Activated naive CD4-positive, alpha-beta T cell (primary cell): ENCODE measurements around the gene ADAM15.
A peak's percentile ranks its signal among the peaks of the same experiment; 100 is the strongest.

Source experiments
- DNase-seq, 4 experiments: peaks; one replicate each; lab custom pipeline; 2025; lab: John Stamatoyannopoulos, UW

The ADAM15 gene

DNA sequence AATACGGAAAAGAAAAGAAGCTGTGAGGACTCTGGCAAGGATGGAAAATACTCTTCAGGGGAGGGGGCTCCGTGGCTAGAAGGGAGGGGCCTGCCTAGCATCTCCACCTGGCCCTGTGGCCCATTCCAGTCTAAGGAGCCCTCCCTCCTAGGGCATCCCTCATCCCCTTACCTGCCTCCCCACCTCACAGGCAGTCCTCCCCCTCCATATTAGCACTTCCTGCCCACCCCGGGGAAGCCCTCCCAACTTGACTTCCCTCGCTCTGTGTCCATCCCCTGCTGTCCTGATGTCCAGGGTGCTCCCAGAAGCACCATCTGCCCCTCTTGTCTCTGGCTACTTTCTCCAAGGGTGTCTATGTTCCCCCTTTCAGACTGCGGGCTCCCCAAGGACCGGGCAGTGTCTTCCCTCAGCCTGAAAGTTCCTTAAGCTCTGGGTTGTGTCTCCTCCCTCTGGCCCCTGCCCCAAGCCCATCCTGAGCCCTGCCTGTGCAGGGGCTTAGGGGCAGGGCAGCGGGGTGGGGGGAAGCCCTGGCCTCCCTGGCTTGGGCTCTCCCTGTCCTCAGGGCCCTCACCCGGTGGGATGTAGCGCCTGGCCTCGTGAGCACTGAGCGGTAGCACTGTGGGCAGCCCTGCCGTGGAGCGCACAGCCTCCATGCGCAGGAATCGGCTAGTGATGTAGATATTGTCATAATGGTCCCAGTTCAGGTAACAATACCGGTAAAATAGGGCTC is 21.4 kb upstream of the ADAM15 start:
- DNase-seq: no peak

DNA sequence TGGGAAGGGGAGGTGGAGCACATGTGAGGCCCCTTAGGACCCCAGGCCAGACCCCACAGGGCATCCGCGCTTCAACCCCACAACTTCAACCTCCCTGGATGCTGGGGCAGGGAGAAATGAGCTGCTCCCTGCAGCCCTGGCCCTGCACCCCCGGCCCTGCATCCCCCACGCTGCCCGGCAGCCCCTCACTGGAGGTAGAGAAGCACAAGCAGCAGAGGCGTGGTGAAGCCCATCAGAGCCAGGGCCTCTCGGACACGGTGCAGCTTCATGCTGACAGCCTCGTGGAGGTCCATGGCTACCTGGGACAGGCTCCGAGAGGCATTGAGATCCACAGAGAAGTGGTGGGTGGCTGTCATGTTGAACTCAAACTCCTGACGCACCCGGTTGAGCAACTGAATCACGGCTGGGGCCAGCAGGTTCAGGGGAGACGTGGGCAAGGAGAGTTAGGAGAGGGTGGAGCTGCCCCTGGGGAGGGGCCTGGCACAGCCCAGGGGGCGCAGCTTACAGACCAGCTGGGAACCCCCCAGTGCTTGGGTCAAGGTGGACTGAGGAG is 20.8 kb upstream of the ADAM15 start:
- DNase-seq: no peak

DNA sequence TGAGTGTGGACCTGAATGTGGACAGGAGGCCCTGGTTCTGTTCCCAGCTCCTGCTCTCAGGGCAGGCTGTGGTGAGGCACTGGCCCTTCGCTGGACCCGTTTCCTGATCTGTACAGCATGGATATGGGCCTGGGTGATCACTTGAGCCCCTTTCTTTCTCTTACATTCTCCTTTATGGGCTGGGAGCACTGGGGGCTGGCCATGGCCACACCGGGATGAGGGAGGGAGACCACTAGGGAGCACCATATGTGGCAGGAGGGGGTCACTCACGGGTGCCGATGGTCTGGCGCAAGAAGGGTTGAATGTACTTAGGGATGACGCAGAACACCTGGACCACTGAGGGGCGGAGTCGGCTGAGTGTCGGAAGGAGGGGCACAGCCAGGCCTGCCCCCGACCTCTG is 20.2 kb upstream of the ADAM15 start:
- no peak for DNase-seq

DNA sequence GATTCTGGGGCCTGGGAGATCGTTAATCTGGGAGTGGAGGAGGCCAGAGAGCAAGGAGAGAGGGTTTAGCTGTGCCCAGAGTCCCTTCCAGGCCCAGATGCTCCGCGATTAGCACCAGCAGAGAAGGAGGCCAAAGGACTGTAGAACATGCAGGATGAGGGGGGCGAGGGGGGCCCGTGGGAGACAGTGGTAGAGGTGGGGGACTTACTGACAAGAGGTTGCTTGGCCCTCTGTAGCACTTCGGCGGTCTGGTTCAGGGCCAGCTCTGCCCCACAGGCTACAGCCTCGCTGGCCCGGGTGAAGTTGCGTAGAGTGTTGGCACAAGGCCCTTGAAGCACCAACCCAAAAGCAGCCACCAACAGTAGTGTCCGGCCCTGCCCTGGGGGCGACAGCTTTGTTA is 18.2 kb upstream of the ADAM15 start:
- no peak for DNase-seq

DNA sequence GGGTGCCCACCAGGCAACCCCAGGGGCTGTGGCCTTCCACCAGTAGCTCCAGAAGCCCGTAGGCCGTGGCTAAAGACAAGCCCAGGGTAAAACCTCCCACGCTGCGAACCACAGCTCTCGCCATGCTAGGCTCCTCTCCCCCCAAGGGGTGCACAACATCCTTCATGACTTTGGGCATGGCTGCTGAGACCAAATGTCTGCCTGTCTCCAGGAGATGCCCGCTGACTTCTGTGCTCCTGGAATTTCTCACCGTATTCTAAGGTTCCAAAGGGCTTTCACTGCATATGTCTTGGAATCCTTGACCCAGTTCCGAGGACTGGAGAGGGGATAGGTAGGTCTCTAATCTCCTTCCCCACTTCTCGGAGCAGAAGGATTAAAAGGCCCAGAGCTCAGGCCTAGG is 17.6 kb upstream of the ADAM15 start, which contains the start of the genes DCST1 and DCST2:
Gene DCST1, plus strand, starts transcription at position 301 of the 400 bp plus-strand sequence. CDS start 213 bp downstream, outside the sequence.
Gene DCST2, minus strand, starts transcription at position 258 of the 400 bp plus-strand sequence. Its CDS starts 80 bp downstream, at position 178.
- DNase-seq: no peak

DNA sequence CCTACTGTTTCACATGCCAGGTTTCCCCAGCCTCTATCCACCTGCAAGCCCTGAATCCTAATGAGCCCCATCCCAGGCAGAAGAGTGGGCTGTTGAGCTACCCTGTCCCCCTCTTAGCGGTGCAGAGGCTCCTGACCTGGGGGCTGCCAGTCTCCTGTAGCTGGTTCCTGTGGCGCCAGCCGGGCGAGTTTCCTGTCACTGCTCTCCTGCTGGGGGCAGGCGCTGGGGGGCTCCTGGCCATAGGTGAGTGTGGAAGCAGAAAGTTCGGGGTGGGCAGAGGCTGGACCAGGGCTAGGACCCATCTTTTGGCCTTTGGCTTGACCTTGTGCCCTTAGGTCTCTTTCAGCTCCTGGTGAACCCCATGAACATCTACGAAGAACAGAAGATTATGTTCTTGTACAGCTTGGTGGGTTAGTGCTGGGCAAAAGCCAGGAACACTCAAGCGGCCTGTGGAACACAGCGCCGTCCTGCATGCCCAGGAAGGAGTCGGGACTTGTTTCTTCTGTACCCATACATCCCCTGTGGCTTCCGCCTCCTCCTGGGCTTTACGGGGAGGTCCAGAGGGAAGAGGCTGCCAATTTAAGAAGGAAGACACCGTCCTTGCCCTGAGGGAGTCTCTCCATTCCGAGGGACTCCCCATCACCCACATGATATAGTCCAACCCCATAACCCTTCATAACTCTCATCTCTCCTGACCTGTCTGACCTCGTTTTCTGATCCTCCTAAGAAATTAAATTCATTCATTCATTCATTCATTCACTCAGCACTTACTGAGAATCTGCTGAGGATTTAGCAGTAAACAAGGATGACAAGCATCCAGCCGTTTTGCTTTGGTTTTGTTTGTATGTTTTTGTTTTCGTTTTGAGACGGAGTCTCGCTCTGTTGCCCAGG is 16.6 kb upstream of the ADAM15 start:
- DNase-seq: no peak

DNA sequence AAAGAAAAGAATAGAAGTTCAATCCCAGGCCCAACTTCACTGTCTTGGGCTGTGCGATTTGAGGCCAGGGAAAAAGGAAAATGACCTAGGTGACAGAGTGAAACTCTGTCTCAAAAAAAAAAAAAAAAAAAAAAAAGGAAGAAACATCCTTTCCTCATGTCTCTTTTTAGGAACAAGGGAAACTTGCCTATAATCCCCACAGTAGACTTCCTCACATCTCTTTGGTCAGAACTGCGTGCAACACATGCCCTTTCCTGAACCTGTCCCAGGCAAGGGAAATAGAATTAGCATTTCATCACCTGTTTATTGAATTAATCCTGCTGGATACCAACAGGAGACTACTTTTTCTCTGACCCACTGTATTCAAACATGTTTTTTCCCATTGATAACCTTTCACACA is 15.2 kb upstream of the ADAM15 start:
- no peak for DNase-seq

DNA sequence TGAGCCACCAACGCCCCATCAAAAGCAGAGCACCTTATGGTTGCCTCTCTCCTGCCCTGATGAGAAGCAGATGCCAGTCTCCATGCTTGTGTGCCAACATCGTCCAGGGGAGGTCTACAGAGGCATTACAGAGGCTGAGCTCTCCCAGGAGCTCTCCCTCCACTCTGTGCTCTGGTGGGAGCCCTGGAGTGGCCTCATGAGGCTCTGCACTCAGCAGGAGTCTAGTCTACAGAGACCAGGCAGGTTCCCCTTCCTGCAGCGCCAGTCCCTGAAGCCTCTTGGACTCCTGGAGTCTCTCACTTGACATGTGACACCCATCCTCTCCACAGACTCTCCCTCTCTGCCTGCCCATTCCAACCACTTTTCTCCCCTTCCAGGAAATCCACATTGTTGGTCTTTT is 14.1 kb upstream of the ADAM15 start:
- DNase-seq: no peak

DNA sequence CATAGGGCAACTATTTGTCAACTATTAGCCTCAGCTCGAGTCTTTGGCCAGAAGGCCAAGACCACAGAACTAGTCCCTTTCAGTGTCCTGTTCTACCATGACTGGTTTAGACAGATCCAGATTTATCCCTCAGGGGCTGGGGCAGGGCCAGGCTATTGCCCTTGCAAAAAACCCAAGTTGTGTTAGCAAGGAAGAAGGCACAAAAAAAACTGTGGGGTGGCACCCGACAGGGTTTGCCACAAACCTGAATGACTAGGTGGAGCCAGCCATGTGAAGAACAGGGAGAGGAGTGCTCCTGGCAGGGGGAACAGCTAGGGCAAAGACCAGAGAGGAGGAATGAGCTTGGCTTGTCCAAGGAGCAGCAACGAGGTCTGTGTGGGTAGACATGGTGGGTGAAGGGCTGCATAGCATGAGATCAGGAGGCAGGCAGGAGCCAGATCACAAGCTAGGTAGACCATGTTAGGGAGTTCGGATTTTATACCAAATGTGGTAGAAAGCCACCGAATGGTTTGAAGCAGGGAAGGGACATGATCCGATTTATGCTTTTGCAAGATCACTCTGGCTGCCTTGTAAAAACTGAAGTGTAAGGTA is 13.2 kb upstream of the ADAM15 start:
- DNase-seq: no peak

DNA sequence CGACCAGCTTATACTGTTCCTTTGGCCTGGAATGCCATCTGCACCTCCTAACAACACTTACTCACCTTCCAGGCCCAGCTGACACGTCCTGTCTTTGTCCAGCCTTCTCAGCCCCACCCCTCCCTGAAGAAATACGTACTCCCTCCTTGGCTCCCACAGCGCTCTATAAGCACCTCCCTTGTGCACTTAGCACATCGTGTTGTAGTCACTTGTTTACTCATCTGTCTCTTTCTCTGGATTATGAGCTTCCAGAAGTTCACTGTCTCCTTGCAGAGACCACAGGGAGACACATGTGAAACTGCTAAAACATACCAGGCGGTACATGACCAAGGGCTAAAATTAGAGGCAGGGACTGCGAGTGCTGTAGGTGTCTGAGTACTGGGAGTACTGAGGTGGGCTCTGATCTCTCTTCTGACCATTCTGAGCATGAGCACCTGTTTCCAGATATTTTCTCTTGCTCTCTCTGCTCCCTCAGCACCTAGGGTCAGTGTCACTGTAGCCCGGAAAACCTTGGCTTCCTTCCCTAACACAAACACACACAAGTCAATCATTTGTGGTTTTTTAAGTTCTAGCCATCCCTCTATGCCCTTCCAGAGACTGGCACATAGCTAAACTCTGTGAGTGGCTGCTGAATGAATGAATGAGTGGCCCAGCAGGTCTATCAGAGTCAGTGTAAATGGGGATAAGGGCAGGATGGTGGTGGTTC is 12.4 kb upstream of the ADAM15 start:
- DNase-seq: no peak

DNA sequence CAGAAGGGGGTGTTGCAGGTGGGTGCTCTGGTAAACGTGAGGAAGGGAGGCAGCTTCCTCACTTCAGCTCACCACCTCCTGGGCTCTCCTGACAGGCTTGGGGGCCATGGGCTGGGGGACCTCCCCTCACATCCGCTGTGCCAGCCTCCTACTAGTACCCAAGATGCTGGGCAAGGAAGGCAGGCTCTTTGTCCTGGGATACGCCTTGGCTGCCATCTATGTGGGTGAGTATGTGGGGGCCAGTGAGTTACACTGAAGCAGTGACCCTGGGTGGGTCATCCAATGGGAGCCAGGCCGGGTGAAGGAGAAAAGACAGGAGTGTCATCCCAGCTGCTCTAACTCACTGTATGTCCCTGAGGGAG is 11.8 kb upstream of the ADAM15 start:
- DNase-seq: no peak

DNA sequence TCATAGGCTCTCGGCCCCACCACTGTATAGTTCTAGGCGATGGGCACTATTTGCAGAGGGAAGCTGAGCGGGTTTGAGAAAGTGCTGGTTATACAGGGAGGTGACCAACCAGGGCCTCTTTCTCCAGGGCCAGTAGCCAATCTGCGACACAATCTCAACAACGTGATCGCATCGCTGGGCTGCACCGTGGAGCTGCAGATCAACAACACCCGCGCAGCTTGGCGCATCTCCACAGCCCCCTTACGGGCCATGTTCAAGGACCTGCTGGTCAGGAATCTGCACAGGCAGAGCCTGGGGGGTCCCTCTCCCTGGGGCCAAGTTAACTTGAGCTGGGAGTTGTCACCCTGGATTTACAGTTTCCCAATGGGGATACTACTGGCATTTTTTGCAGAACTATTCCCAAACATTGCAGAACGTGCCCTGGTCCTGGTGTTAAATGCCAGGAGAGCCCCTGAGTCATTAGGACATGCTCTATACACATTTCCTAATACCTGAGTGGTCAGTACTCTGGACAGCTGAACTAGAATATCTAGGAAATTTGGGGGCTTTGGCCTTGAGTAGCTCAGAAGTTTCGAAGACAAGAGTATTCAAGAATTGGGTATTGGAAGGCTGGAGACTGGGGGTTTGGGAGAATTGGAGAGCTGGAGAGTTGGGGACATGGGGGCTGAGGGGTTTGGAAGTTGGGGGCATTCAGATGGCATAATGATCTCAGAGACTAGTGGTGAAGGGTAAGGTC is 10.6 kb upstream of the ADAM15 start:
- DNase-seq: no peak

DNA sequence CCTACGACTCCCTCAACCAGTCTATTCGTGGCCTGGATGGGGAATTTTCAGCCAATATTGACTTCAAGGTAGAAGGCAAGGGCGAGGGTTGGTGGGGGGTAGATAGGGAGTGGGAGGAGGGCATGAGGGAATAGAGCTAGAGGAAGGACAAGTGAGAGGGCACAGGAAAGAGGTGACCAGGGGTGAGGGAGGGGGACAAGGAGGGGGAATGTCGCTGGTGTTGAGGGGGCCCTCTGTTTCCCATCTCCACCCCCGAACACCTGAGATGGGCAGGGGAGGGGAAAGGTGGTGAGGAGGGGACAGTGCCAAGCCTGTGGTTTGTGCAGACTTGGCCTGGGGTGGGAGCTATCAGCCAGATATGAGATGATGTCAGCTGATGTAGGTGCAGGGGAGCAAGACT is 8.3 kb upstream of the ADAM15 start:
- DNase-seq: no peak

DNA sequence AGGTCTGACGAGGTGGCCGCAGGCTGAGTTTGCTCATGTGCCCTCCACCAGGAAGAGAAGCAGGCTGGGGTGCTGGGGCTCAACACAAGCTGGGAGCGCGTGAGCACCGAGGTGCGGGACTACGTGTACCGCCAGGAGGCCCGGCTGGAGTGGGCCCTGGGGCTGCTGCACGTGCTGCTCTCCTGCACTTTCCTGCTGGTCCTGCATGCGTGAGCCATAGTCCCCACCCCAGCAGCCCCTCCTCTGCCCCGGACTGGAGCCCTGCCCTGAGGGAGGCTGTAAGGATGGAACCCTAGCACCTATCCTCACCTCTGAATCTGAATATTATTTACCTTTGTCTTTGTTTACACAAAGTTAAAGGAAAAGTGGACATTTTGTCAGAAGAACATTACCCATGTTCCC is 7.8 kb upstream of the ADAM15 start:
- no peak for DNase-seq

DNA sequence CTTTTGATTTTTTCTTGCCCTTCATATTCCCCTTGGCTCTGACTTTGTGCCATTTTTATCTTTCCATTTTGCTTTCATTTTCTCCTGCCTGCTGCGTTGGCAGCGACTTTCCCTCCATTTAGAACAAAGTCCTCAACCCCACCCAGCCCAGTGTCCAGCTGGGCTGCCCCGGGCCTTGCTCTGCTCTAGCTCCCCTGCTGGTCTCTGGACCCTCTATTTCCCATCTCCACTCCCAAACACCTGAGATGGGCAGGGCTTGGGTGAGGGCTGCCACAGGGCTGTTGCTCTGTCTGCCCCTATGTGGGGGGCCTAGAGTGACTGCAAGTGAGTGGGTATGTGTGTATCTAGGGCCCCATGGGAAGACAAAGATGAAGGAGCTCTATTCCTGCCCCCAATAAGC is 7.3 kb upstream of the ADAM15 start:
- no peak for DNase-seq

DNA sequence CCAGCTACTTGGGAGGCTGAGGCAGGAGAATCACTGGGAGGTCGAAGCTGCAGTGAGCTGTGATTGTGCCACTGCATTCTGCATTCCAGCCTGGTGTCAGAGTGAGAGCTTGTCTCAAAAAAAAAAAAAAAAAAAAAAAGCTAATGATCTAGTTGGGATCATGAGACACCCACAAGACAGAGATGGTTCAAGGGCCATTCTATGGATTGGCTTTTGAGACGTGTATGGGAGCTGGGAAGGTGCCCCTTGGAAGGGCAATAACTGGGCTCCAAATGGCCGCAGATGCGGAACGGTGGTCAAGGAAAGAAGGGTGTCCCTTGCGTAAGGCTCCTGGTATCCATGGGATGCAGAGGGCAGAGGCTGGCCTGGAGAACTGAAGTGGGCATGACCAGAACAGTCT is 6.8 kb upstream of the ADAM15 start:
- DNase-seq: no peak

DNA sequence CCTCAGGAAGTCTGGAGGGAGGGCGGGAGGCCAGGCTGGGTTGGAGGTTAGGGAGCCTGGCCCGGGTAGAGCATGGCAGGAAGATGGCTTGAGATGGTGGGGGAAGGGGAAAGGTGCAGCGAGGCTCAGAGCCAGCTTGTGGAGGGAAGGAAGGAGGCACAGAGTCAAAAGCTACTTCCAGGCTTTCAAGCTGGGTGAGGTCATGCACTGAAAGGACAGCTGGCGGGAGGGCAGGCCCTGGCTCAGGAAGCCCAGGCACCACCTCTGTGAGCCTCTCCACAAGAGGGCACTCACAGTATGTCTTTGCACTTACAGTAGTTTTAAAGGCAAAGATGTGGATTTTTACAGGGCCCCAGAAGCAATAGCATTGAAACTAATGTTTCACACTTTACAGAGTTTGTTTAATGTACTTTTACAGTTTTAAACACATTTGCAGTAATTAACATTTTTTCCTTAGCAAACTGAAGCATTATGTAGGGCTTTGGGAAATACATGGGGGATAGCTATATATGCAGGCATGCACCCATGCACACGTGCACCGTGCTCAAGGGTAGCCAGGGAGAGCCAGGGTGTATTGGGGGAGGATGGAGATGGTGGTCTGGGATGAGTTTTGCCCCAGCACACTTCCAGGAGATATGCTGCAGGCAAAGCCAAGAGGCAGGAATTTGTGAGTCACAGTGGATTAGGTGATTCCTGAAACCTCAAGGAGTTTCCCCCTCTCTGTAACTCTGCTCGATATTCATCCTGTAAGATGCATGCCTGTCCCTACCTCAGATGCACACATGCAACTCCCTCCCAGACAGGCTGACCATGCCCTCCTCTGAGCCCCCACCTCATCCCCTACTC is 6.1 kb upstream of the ADAM15 start:
- peak in 2 of 4 experiments; percentile 18 to 46 for DNase-seq

DNA sequence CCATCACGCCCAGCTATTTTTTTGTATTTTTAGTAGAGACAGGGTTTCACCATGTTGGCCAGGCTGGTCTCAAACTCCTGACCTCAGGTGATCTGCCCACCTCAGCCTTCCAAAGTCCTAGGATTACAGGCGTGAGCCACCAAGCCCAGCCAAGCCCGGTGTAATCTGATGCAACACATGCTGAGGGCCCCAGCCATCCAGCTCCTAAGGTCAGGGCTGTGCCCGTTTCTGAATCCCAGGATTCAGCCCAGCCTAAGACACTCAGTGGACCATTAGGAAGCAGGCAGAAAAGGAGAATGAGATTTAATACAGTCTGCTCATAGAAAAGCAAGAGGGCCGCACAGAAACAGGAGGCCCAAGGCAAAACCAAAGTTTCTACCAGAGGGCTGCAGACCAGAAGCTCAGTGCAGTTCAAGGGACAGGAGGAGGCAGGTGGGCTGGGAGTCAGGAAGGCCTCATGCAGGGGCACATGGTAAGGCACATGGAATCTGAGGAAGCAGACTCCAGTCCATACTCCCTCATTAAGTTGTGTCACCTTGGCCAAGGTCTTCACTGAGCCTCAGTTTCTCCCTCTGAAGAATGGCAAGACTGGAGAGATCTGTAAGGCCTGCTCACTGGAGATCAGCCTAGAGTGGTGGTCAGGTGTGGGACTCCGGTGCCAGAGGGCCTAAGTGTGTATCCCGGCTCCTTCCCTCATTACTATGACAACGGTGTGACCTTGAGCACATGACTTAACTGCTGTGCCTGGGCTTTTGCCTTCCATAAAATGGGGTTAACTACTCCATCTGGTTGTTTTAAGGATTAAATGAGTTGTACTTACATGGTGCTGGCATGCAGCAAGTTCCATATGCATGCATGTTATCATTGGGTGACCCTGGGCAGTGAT is 2.4 kb upstream of the ADAM15 start:
- DNase-seq: no peak
